GM21381 (cell line): ENCODE results near the gene TRMT112.
A peak's percentile ranks its signal among the peaks of the same experiment; 100 is the strongest.

Experiments
- ATAC-seq: cut with Tn5 transposase; IDR thresholded peaks from one replicate; pipeline ENCODE4 v1.9.1; 2021; ENCODE audit warnings: mild to moderate bottlenecking, moderate library complexity; ENCODE audit not compliant: unreplicated experiment

The TRMT112 gene

GRCh38 chr11:64276653-64277431 is 40.5 kb downstream of the TRMT112 start:
- ATAC-seq: no peak

- ATAC-seq: no peak
These were observed 41.5 kb downstream of the TRMT112 start for GRCh38 chr11:64275841-64276240.

GRCh38 chr11:64275031-64275800 is 42.1 kb downstream of the TRMT112 start:
- ATAC-seq: no peak

DNA sequence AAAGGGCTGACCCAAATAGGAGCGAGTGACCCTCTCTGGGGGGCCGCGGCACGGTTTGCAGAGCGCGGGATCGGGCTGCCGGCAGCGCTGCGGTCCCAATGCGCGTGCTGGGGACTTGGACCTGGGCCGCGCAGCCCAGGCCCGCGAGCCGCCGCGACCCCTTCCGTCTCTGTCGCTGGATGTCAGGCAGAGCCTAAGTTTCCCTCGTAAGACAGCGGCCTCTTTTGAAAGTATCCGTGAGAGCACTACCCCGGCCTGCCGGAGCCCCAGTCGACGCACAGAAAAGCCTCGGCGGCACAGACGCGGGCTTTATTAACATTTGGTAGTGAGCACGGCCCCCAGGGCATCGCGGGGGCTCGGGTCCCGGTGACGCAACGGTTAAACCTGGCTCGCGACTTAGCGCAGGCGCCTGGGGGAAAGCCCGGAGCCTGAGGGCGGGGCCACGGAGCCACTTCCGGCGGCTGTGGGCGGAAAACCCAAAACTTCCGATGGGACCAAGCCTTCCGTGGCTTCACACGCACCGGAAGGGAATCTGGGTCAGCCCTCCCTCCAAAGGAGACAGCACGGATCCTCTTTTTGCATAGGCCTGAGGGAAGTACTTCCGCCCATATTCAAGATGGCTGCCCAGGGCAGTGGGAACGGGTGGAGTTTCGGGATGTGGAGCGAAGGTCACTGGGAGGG is 47.7 kb downstream of the TRMT112 start:
- peak; percentile 60 for ATAC-seq

- ATAC-seq: peak; percentile 6
These were observed 48.3 kb downstream of the TRMT112 start for GRCh38 chr11:64268893-64269539.

DNA sequence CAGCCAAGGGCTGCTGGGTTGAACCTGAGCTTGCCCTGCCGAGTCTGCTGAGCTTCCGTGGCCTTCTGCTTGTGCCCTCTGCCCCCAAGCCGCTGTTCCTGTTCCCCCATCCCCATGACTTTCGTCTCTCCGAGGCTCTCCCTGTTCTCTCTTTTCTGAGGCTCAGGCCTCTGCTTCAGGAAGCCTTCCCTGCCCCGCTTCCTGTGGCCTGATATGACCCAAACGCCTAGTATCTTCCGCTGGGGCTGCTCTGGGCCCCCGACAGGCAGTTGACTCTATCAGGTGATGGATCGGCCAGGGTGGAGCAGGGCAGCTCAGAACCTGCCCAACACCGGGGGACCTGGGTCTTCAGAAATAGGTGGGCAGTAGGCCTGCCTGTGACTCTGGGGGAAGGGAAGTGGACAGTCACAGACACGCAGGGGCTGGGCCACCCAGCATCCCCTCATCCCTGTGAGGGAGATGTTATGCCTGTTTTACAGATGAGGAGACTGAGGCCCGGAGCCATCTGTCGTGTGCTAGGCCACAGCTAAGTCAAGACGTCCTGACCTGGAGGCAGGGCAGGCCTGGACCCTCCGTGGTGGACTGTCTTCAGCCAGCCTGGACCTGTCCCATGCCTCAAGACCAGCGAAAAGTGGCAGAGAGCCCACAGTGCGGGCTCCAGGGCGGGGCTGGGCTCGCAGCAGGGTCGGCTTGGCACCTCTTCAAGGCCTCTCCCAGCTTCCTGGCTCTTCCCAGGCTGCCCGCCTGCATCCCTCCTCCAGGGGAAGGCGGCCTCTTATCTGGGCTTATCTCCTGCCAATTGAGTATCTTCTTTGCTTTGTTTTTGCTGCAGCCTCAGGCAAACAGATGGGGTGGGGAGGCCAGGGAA is 49.1 kb downstream of the TRMT112 start:
- ATAC-seq: no peak

DNA sequence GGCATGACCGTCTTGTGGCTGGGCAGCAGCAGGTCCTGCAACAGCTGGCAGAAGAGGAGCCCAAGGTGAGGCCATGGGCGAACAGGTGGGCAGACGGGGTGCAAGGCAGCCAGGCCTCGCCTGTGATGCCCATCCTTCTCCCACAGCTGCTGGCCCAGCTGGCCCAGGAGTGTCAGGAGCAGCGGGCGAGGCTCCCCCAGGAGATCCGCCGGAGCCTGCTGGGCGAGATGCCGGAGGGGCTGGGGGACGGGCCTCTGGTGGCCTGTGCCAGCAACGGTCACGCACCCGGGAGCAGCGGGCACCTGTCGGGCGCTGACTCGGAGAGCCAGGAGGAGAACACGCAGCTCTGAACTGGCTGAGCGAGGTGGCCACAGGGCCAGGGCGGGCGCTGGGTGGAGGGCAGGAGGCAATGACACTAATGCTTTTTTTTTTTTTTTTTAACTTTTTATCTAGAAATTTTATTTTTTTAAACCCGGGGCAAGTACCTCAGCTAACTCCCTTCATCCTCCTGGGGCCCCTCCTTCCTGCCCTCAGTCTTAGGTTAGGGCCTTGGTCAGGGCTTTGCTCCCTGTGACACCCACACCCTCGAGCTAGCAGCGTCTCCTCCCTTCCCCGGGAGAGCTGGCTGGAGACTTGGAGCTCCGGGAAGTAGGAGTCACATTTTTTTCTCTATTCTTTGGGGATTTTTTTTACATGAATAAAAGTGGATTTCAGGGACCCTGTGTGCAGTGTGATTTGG is 50.0 kb downstream of the TRMT112 start:
- no peak for ATAC-seq
